HepG2 (cell line): ENCODE results near the gene AKAP9. TPM values are rescaled to one million over a fixed set of nuclear protein-coding genes. Genes with fewer than 3 reads are reported as not detected.
A peak's percentile ranks its signal among the peaks of the same experiment; 100 is the strongest.

ENCODE experiments used
- CBX1 ChIP-seq: IDR thresholded peaks from one replicate; pipeline ENCODE4 v1.6.1; 2016; ENCODE audit warnings: antibody characterized with exemption, low read depth
- EHMT2 ChIP-seq: fragments of 200-600 bp; sonication (generic); IDR thresholded peaks from 2 replicates; pipeline ENCODE4 v1.7.0; 2017; ENCODE audit warnings: antibody characterized with exemption, low read depth, low read length, borderline replicate concordance
- FOXC1 ChIP-seq: sonication (generic); formaldehyde crosslinking; IDR thresholded peaks from 2 replicates; pipeline ENCODE4 v1.8.0; 2022; ENCODE audit warnings: mild to moderate bottlenecking, missing genetic modification reagents, borderline replicate concordance
- KDM6A ChIP-seq: IDR thresholded peaks from 2 replicates; pipeline ENCODE4 v1.6.1; 2016; ENCODE audit warnings: low read depth
- KLF13 ChIP-seq: sonication (generic); formaldehyde crosslinking; IDR thresholded peaks from 2 replicates; pipeline ENCODE4 v1.4.0; 2020; ENCODE audit warnings: mild to moderate bottlenecking, missing genetic modification reagents
- POLR2A ChIP-seq, 2 experiments: IDR thresholded peaks; 2 replicates each; pipeline ENCODE4 v1.6.1; 2011; ENCODE audit warnings: low read depth in 2 of 2, low read length in 2 of 2, mild to moderate bottlenecking in 1 of 2, moderate library complexity in 1 of 2; ENCODE audit not compliant: insufficient read depth in 1 of 2
- STAT5B ChIP-seq: sonication (generic); formaldehyde crosslinking; IDR thresholded peaks from 2 replicates; pipeline ENCODE4 v1.4.0; 2020; ENCODE audit warnings: missing genetic modification reagents
- TAF15 ChIP-seq: fragments of 200-400 bp; formaldehyde crosslinking; IDR thresholded peaks from one replicate; pipeline ENCODE4 v1.6.1; 2018; ENCODE audit warnings: mild to moderate bottlenecking, low read depth, low read length; ENCODE audit not compliant: poor library complexity, severe bottlenecking
- ZBTB7A ChIP-seq: sonication (generic); formaldehyde crosslinking; IDR thresholded peaks from 2 replicates; pipeline ENCODE4 v1.8.0; 2022; ENCODE audit warnings: mild to moderate bottlenecking, missing genetic modification reagents
- ZNF124 ChIP-seq: sonication (generic); formaldehyde crosslinking; IDR thresholded peaks from 2 replicates; pipeline ENCODE4 v1.4.0; 2020; ENCODE audit warnings: missing genetic modification reagents
- ZNF382 ChIP-seq: sonication (generic); formaldehyde crosslinking; IDR thresholded peaks from 2 replicates; pipeline ENCODE4 v1.5.0; 2020; ENCODE audit warnings: missing genetic modification reagents, mild to moderate bottlenecking, borderline replicate concordance
- ZNF674 ChIP-seq: sonication (generic); formaldehyde crosslinking; IDR thresholded peaks from 2 replicates; pipeline ENCODE4 v1.5.0; 2020; ENCODE audit warnings: low read depth, mild to moderate bottlenecking, missing genetic modification reagents
- ZNF709 ChIP-seq: sonication (generic); formaldehyde crosslinking; IDR thresholded peaks from 2 replicates; pipeline ENCODE4 v1.5.0; 2020; ENCODE audit warnings: mild to moderate bottlenecking, missing genetic modification reagents
- polyA plus RNA-seq, 8 experiments: library from polyadenylated mRNA; depleted of rRNA in 3 of 8; stranded (reverse) in 7 of 8; unstranded in 1 of 8; fragments of >200 nt; fragmentation: Illumina TruSeq in 4 of 8; extraction: Trizol in 4 of 8; gene quantifications; 2 replicates each; pipeline versions ENCODE4 v1.2.1 to v1.2.3, GENCODE V29; 2011 to 2016; ENCODE audit warnings: low read depth in 4 of 8, missing spikeins in 1 of 8, mixed read lengths in 1 of 8; ENCODE audit not compliant: insufficient read depth in 1 of 8
- total RNA-seq, 5 experiments: library from RNA; depleted of rRNA; stranded (reverse); fragments of >200 nt; fragmentation: Illumina TruSeq; extraction: Trizol; gene quantifications; 2 replicates each; pipeline ENCODE4 v1.2.3, GENCODE V29; 2016; ENCODE audit warnings: low read depth in 1 of 5
- TF ChIP-seq, protein P1 (sequence below): sonication (generic); formaldehyde crosslinking; IDR thresholded peaks from 2 replicates; pipeline ENCODE4 v1.4.0; 2020; ENCODE audit warnings: mild to moderate bottlenecking, missing genetic modification reagents
- TF ChIP-seq, protein P2 (sequence below): sonication (generic); formaldehyde crosslinking; IDR thresholded peaks from 2 replicates; pipeline ENCODE4 v1.8.1; 2022; ENCODE audit warnings: low read depth, mild to moderate bottlenecking, missing genetic modification reagents
- TF ChIP-seq, protein P3 (sequence below): sonication (generic); formaldehyde crosslinking; IDR thresholded peaks from 2 replicates; pipeline ENCODE4 v1.8.1; 2023; ENCODE audit warnings: mild to moderate bottlenecking, missing genetic modification reagents
- TF ChIP-seq, protein P4 (sequence below): sonication (generic); formaldehyde crosslinking; IDR thresholded peaks from 2 replicates; pipeline ENCODE4 v1.5.1; 2020; ENCODE audit warnings: mild to moderate bottlenecking, missing genetic modification reagents, borderline replicate concordance
- TF ChIP-seq, protein P5 (sequence below): sonication (generic); formaldehyde crosslinking; IDR thresholded peaks from 2 replicates; pipeline ENCODE4 v1.4.0; 2020; ENCODE audit warnings: mild to moderate bottlenecking, missing genetic modification reagents
- TF ChIP-seq, protein P6 (sequence below): fragments of 450-650 bp; IDR thresholded peaks from 2 replicates; pipeline ENCODE4 v1.6.1; 2016
- TF ChIP-seq, protein P7 (sequence below): sonication (generic); formaldehyde crosslinking; IDR thresholded peaks from 2 replicates; pipeline ENCODE4 v1.5.0; 2020; ENCODE audit warnings: mild to moderate bottlenecking, missing genetic modification reagents

The AKAP9 gene
- total and polyA plus RNA-seq, 2 of the 13 experiments (the other 11 are each of a cell fraction or from before 2014, with no cell fraction given) = 27.6 to 33.1 TPM

DNA sequence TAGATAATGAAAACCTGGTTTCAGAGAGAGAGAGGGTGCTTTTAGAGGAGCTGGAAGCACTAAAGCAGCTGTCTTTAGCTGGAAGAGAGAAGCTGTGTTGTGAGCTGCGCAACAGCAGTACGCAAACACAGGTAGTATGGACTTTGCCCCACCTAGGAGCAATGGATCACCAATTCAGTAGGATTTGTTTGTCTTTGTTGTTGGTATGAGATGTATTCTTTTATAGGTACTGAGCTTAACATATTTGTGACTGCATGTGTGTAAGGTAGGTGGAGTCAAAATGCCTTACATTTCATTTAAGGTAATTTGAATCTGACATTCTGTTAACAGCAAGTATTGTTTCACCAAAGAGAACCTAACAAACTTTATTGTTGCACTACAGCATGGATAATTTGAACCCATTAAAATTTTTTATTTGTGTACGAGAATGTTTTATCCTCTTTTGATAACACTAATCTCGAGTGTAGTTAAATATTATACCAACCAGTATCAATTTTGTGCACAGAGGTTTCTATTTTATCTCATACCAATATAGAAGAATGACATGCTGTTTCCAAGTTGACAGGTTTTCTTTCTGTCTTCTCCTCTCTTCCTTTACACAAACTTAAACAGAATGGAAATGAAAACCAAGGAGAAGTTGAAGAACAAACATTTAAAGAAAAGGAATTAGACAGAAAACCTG is 101.5 kb downstream of the AKAP9 start (continued):
- TF ChIP-seq ZNF382 = no peak
- TF ChIP-seq, protein P1, sequence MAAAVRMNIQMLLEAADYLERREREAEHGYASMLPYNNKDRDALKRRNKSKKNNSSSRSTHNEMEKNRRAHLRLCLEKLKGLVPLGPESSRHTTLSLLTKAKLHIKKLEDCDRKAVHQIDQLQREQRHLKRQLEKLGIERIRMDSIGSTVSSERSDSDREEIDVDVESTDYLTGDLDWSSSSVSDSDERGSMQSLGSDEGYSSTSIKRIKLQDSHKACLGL (CRISPR knock-in tag) = no peak
- TF ChIP-seq FOXC1 = no peak
- TF ChIP-seq KLF13 (CRISPR knock-in tag) = no peak
- TF ChIP-seq KDM6A (CRISPR knock-in tag) = peak; percentile 90
- TF ChIP-seq STAT5B (CRISPR knock-in tag) = no peak
- TF ChIP-seq CBX1 = no peak
- TF ChIP-seq, protein P2, sequence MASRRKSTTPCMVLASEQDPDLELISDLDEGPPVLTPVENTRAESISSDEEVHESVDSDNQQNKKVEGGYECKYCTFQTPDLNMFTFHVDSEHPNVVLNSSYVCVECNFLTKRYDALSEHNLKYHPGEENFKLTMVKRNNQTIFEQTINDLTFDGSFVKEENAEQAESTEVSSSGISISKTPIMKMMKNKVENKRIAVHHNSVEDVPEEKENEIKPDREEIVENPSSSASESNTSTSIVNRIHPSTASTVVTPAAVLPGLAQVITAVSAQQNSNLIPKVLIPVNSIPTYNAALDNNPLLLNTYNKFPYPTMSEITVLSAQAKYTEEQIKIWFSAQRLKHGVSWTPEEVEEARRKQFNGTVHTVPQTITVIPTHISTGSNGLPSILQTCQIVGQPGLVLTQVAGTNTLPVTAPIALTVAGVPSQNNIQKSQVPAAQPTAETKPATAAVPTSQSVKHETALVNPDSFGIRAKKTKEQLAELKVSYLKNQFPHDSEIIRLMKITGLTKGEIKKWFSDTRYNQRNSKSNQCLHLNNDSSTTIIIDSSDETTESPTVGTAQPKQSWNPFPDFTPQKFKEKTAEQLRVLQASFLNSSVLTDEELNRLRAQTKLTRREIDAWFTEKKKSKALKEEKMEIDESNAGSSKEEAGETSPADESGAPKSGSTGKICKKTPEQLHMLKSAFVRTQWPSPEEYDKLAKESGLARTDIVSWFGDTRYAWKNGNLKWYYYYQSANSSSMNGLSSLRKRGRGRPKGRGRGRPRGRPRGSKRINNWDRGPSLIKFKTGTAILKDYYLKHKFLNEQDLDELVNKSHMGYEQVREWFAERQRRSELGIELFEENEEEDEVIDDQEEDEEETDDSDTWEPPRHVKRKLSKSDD (CRISPR knock-in tag) = no peak
- TF ChIP-seq, protein P3, sequence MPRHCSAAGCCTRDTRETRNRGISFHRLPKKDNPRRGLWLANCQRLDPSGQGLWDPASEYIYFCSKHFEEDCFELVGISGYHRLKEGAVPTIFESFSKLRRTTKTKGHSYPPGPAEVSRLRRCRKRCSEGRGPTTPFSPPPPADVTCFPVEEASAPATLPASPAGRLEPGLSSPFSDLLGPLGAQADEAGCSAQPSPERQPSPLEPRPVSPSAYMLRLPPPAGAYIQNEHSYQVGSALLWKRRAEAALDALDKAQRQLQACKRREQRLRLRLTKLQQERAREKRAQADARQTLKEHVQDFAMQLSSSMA (CRISPR knock-in tag) = no peak
- TF ChIP-seq ZNF674 (CRISPR knock-in tag) = no peak
- no peak for TF ChIP-seq ZNF709 (CRISPR knock-in tag)
- TF ChIP-seq TAF15 = no peak
- TF ChIP-seq POLR2A (IDR thresholded peaks at IDR 0.05; ENCODE audit: insufficient read depth in 1 of 2, low read depth in 2 of 2, low read length in 2 of 2) = peak in 1 of 2 experiments; percentile 31; a peak in 1 of 4 replicates
- 0 out of 2 replicates have a peak, but pooled peaks have one; percentile 44 for TF ChIP-seq ZNF124 (CRISPR knock-in tag)
- no peak for TF ChIP-seq EHMT2
- TF ChIP-seq ZBTB7A (CRISPR knock-in tag) = no peak
- TF ChIP-seq, protein P4, sequence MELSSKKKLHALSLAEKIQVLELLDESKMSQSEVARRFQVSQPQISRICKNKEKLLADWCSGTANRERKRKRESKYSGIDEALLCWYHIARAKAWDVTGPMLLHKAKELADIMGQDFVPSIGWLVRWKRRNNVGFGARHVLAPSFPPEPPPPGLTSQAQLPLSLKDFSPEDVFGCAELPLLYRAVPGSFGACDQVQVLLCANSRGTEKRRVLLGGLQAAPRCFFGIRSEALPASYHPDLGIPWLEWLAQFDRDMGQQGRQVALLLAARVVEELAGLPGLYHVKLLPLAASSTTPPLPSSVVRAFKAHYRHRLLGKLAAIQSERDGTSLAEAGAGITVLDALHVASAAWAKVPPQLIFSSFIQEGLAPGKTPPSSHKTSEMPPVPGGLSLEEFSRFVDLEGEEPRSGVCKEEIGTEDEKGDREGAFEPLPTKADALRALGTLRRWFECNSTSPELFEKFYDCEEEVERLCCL = no peak
- TF ChIP-seq, protein P5, sequence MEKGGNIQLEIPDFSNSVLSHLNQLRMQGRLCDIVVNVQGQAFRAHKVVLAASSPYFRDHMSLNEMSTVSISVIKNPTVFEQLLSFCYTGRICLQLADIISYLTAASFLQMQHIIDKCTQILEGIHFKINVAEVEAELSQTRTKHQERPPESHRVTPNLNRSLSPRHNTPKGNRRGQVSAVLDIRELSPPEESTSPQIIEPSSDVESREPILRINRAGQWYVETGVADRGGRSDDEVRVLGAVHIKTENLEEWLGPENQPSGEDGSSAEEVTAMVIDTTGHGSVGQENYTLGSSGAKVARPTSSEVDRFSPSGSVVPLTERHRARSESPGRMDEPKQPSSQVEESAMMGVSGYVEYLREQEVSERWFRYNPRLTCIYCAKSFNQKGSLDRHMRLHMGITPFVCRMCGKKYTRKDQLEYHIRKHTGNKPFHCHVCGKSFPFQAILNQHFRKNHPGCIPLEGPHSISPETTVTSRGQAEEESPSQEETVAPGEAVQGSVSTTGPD (CRISPR knock-in tag) = no peak
- TF ChIP-seq, protein P6, sequence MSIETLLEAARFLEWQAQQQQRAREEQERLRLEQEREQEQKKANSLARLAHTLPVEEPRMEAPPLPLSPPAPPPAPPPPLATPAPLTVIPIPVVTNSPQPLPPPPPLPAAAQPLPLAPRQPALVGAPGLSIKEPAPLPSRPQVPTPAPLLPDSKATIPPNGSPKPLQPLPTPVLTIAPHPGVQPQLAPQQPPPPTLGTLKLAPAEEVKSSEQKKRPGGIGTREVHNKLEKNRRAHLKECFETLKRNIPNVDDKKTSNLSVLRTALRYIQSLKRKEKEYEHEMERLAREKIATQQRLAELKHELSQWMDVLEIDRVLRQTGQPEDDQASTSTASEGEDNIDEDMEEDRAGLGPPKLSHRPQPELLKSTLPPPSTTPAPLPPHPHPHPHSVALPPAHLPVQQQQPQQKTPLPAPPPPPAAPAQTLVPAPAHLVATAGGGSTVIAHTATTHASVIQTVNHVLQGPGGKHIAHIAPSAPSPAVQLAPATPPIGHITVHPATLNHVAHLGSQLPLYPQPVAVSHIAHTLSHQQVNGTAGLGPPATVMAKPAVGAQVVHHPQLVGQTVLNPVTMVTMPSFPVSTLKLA = no peak
- TF ChIP-seq, protein P7, sequence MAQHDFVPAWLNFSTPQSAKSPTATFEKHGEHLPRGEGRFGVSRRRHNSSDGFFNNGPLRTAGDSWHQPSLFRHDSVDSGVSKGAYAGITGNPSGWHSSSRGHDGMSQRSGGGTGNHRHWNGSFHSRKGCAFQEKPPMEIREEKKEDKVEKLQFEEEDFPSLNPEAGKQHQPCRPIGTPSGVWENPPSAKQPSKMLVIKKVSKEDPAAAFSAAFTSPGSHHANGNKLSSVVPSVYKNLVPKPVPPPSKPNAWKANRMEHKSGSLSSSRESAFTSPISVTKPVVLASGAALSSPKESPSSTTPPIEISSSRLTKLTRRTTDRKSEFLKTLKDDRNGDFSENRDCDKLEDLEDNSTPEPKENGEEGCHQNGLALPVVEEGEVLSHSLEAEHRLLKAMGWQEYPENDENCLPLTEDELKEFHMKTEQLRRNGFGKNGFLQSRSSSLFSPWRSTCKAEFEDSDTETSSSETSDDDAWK (CRISPR knock-in tag) = no peak
